SHP77 (cell line): ENCODE data around the gene TOR1AIP1.

Experiments used
- DNase-seq, 2 experiments: peaks; one replicate each; lab custom pipeline; 2025; lab: John Stamatoyannopoulos, UW

Gene TOR1AIP1

DNA sequence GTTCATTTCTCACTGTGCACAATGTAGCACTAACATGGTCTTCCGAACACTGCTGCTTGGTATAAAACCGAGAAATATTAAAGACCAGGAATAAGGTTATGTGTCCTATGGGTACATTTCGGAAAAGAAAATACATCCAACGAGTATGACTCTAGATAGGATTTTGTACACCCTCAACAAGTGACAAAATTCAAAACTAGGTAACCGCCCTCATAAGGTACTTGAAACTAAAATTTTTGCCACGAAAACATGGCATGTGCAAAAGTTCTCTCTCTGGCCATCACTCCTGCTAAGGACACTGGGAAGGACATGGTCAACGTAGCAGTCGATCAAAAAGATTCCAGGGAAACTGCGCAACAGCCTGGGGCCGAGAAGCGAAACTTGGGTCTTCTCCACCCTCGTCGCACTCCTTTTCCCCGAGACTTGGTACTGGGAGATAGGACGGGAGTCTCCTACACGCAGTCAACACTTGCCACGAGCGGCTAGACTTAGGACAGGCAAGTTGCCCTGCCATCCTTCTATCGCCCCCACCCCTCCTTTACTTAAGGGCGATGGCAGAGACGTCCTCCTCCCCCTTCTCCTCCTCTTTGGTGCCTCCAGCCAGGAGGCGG lies 338 bp upstream of the TOR1AIP1 start:
- peak; percentile 84 to 86 for DNase-seq

DNA sequence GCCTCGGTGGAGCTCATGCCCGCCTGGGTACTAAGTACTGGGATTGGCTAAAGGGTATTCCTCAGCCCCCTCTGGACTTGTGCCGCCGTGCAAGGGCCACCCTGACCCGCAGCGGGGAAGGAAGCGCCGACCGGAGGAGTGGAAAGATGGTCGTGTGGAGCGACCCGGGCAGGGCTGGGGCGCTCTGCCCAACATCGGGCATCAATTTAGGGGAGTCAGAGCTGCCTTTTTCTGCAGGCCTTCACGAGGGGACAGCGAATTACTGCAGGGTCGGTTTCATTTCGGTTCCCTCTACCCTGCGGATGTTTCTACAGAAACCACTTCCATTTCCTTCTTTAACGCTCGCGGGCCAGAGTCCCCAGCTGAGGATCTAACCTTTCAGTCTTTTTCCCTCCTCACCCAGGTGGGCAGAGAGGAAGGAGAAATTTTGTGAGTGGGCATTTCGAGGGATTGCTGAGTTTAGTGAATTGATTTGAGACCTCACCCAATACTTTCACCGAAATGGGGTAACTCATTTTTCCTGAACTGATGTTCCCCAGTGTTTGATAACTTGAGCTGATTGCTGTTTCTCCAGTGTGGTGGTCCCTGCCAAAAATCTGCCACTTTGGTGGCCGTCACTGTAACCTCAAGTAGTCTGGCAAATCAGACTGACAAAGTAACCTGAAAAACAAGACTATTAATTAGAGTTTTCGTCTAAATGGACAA lies 1.1 kb downstream of the TOR1AIP1 start:
- peak in 1 of 2 experiments; percentile 75 for DNase-seq

DNA sequence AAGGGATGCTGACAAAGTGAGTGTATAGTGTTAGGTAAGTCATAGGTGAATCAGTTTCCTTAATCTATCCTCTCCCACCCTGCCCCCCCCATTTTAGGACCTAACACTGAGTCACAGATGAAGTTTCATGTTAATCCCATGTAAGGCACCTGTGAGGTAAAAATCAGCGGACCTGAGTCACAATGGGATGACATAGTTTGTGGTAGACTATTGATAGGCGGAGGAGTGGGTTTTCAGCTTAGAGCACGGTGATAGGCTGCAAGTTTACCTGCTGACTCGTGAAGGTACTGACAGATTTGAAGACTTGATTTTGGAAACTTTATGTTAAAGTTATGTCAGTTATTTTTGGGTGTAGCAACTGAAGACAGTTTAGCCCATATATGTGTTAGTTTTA lies 1.7 kb downstream of the TOR1AIP1 start:
- no peak for DNase-seq

DNA sequence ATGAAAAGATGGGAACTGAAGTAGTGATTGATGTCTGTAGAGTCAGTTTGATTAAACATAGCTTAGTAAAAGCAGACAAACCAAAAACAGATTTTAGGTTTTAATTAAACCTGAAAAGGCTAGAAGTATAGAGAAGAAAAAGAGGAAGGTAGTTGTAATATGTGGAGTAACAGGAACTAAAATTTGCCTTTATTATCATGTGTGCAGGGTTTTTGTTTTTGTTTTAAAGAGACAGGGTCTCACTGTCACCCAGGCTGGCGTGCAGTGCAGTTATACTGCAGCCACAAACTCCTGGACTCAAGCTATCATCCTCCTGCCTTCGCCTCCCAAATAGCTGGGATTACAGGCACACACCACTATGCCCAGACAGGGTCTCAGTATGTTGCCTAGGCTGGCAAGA lies 6.0 kb downstream of the TOR1AIP1 start:
- DNase-seq = no peak

DNA sequence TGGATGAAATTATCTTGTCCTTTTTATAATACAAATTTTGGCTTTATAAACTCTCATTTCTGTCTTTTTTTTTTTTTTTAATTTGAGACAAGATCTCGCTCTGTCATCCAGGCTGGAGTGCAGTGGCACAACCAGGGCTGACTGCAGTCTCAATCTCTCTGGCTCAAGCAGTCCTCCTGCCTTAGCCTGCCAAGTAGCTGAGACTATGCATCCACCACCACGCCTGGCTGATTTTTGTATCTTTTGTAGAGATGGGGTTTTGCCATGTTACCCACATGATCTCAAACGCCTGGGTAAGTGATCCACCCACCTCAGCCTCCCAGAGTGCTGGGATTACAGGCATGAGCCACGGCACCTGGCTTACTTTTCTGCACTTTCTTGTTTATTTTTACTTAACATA lies 7.5 kb downstream of the TOR1AIP1 start:
- no peak for DNase-seq

DNA sequence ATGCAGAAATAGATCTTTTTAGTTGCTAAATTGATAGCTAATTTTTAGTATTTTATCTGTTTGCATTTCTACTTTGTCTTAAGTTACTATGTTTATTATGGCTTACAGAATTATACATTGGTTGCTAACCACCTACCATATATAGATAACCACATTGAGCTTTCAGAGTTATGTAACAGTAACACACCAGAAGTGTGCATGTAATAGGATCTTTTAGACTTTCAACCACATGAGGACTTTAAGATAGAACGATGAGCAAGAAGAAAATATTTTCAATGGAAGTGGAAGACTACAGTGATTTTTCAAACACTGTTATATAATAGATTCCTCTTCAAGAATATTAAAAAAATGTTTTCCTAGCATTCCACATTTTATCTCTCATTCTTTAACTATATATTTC lies 28.8 kb downstream of the TOR1AIP1 start:
- DNase-seq = no peak

DNA sequence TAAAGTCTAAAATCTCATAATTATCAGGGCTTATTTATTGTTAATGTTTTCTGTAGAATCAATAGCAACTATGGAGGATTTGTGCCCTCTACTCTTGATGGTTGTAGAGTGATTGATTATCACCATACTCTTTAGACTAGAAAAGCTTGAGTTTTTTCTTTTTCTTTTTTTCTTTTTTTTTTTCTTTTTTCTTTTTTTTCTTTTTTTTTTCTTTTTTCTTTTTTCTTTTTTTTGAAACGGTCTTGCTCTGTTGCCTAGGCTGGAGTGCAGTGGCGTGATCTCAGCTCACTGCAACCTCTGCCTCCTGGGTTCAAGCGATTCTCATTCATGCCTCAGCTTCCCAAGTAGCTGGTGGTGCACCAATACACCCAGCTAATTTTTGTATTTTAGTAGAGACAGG lies 29.7 kb downstream of the TOR1AIP1 start:
- no peak for DNase-seq

DNA sequence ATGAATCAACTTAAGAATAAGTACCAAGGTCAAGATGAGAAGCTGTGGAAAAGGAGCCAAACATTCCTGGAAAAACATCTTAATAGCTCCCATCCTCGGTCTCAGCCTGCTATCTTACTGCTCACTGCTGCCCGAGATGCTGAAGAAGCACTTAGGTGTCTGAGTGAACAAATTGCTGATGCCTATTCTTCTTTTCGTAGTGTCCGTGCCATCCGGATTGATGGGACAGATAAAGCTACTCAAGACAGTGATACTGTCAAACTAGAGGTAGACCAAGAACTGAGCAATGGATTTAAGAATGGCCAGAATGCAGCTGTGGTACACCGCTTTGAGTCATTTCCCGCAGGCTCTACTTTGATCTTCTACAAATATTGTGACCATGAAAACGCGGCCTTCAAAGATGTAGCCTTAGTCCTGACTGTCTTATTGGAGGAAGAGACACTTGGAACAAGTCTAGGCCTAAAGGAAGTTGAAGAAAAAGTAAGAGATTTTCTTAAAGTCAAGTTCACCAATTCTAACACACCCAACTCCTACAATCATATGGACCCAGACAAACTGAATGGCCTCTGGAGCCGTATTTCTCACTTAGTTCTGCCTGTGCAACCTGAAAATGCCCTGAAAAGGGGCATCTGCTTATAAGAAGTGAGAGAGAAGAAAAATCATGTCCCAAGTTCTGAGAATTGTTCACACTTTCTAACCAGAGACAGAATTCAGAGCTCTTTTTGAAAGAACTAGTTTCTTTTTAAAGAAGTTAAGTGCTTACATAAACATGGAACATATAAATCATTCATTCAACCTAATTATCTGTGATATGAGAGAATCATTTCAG lies 35.7 kb downstream of the TOR1AIP1 start:
- no peak for DNase-seq

DNA sequence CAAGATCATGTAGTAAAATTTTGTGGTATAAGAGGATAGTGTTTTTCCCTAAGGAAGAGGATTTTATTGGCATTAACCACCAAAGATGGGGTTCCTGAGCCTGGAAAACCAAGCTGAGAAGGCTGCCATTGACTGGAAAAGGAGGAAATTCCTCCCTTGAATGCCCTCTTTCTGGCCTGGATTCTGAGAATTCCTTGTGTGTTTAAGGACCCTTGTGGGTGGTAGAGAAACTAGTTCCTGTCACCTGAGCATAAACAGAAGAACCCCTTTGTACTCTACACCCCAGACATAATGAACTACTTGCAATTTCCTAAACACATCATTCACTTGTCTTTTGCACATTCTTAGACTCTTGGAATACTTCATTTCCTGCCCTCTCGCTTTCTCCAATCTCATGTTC lies 39.4 kb downstream of the TOR1AIP1 start:
- no peak for DNase-seq

DNA sequence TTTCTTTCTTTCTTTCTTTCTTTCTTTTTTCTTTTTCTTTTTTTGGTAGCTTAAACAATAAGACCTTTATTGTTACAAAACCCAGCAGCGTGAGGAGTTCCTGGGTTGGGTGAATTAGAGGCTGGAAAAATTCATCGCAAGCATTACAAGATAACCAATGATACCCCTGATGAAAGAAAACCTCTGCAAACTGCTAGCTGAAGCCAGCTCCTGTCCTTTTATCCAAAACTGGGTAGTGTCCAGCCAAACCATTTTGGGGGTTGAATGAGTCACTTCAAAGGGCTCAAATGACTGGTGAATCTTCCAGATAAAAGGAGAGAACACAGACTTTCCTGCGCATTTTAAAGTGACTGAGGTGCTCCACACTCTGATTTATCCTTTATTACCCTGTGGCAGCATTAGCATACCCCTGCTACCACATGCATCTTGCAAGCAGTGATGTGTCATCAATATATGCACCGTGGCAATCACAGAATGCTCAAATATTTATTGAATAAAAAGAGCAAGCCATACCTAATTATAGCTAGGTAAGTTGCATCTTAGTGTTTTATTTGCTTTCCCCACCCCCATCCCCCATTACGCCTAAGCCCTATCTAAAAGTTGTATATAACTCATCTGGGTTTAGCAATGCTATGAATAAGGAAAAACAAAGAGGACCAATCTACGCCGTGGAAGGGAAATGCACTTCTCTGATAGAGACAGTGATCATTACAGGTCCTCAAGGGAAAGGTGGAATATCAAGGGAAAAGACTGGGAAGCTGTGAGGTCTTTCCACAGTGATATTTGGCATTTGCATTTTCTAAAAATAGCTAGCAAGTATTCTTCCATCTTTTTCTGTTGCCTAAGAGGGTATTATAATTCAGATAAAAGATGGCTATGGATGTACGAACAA lies 40.1 kb downstream of the TOR1AIP1 start:
- no peak for DNase-seq

DNA sequence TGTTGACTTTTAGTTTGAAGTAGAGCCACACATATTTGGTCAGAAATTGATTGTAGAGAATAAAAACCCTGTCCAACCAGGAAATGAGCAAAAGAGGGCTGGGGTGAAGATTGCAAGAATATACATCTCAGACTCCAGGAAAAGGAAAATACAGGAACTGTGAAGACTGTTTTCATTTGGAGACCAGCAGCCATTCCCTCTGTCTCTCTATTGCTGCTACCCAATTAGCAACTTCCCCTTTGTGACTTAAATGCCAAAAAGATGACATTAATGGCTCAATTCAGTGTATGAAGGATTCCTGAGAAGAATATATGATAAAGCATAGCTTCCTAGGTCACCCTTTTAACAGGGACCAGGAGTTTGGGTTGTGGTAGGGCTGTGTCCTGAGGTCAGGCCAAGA lies 40.9 kb downstream of the TOR1AIP1 start:
- no peak for DNase-seq

DNA sequence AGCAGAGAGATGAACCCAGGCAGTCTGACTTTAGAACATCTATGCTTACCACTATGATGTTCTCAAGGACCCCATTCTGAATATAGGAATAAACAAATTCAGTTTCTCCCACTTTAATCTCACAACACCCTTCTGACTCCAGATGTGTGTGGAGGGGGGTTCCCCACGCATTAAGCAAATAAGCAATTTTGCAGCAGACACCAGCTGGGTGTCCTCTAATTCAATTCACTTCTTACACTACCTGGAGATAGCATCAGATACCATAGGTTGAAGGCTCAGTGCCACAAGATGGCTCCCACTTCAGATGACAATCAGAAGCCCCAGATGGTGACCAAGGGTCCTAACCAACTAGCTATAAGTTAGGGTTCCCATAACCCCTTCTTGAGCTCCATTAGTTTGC lies 42.2 kb downstream of the TOR1AIP1 start:
- no peak for DNase-seq

DNA sequence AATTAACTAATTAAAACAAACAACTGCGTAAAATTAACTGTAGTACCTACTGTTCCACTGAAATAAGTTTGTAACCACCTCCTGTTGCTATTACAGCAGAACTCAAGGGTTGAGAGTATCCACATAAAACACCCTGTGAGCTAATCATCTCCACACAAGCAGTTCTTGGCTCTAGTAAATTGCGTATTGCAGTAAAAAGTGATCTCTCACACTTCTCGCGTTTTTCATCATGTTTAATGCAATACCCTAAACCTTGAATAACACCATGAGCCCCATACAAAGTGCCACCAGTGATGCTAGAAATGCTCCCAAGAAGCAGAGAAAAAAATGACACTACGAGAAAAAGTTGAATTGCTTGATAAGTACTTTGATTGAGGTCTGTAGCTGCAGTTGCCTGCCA lies 43.2 kb downstream of the TOR1AIP1 start:
- no peak for DNase-seq

DNA sequence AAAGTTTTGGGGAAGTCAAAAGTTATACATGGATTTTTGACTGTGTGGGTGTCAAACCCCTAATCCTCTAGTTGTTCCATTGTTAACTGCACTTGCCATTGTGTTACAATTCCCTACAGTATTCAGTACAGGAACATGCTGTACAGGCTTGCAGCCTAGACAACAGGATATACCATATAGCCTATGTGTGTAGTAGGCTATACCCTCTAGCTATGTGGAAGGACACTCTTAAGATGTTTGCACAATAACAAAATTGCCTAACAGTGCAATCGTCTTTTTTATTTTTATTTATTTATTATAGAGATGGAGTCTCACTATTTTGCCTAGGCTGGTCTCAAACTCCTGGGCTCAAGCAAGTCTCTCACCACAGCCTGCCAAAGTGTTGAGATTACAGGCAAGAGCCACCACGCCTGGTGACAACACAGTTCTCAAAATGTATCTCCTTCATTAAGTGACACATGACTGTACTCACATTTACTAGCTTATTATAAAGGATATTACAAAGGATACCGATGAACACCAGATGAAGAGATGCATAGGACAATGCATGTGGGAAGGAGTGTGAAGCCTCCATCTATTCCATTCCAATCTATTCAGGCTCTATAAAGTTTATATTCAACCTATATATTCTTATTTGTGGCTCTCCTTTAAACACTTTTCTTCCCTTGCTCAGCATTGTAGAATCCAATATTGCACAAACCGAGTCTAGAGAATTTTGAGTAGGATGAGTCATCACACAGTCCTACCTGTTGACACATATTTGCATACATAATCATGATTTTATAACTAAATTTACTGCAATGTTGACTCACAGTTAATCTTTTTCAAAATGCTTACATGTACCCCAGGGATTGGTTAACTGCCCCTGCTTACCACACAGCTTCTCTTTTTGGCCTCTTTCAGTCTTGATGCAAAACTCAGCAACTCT lies 44.1 kb downstream of the TOR1AIP1 start:
- DNase-seq = no peak

DNA sequence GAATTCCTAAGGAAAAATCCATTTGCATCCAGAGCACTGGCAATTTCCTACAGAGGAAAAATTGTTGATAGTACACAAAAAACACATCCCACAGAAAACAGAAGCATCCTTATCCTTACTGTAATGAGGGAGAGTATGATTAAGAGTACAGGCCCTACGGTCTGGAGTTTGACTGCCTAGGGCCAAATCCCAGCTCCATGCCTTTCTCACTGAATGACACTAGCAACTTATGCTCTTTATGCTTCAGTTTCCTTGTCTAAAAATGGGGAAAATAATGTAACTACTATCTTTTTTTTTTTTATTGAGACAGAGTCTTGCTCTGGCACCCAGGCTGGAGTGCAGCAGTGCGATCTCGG lies 44.7 kb downstream of the TOR1AIP1 start:
- no peak for DNase-seq

DNA sequence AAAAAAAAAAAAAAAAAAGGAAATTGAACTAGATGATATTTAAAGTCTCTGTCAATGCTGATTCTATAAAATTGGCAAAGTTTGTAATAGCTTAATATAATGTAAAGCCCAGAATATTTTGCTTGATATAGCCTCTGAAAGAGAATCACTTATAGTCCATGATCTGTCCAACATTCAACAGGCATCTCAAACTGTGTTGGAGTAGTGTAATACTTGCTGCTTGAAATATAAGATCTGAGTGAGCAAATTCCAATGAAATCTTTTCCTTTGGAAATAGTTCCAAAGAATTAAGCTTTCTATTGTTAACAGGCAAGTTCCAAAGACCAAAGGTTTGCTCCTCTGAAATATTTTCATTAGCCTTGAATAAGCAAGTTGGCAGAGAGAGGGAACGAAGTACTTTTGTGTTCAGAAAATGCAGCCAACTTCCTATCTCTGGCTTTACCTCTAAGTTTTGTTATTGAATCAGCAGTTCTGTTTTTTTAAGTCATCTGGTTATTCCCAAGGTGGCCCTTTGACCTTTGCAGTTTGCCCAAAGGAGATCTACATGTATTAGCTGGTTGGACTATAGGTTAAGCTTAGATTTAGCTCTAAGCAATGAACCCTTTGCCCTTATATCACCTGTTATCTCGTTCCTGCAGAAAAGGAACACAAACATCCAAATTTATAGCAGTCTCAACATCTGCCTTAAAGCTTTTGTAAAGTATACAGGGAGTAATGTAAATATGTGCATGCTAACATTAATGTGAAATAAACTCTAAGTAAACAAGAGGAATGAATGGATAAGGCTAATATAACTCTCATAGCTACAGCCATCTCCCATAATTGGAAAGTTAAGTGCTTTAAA lies 48.1 kb downstream of the TOR1AIP1 start:
- DNase-seq = no peak

DNA sequence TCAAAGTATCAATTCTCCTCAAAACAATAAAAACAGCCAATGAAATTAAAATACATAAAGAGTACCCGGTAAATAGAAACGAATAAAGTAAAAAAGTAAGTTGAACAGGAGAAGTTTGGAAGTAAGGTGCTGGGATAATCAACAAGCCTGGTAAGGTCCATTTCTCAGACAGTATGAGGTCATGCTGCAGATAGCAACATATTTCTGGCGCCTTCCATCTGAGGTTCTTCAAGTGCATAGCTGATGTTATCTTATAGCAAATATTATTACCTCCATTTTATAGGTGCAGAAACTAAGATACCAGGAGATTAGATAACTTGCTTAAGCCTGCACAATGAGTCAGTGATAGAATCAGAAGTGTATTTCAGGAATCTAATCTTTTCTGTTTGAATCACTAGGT lies 48.8 kb downstream of the TOR1AIP1 start:
- DNase-seq = no peak

DNA sequence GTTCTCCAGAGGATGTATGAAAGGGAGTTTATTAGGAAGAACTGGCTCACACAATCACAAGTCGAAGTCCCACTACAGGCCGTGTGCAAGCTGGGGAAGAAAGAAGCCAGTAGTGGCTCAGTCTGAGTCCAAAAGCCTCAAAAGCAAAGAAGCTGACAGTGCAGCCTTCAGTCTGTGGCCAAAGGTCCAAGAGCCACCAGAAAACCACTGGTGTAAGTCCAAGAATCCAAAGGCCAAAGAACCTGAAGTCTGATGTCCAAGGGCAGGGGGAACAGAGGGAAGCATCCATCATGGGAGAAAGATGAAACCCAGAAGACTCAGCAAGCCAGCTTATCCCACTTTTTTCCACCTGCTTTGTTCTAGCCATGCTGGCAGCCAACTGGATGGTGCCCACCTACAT lies 51.1 kb downstream of the TOR1AIP1 start:
- no peak for DNase-seq

DNA sequence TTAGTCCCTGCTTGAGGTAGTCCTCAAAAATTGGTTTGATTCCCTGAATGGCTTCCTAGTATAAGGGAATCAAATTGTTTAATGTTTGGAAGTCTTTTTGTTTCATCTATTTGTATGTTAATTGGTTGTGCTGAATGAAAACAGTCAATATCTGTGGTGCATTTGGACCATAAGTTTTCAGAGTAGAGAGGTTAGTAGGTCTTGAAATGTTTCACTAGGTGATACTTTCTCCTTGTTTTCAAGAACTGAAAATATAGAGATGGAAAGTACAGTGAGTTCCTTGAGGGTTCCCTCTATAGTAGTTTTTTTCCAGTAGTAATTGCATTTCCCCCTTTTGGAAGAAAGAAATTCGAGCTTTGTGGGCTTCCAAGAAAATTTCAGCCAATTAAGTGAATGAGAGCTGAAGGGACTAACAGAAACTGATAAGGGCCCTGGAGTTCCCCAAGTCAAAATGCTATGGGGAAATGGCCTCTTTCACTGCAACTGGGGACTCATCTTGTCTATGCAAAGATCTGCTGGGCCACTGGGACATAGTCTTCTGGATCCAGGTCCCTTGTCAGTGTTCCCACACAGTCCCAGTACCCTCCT lies 53.9 kb downstream of the TOR1AIP1 start:
- no peak for DNase-seq
